Panc1 (cell line): Measurements from ENCODE around the gene LONP2. TPM values are rescaled to one million over a fixed set of nuclear protein-coding genes. Genes with fewer than 3 reads are reported as not detected.

ENCODE experiments used
- ATAC-seq: fragments of 200-7000 bp; cut with Tn5 transposase; 2 replicates; pipeline ENCODE4 v1.9.1; 2020; ENCODE audit warnings: mild to moderate bottlenecking, moderate library complexity
- BruUV-seq: library from RNA; stranded (reverse); fragments of 400-500 nt; replicated peaks from 2 replicates; lab custom pipeline; 2021; lab: Mats Ljungman, UMichigan
- CTCF ChIA-PET: fragments of 300-600 bp; sonication (Branson Sonifier 250); formaldehyde crosslinking; loops from one replicate; lab custom pipeline; 2022; ENCODE audit warnings: antibody characterized with exemption; lab: Charles Lee
- POLR2A ChIA-PET: fragments of 300-600 bp; sonication (Branson Sonifier 250); formaldehyde crosslinking; loops from one replicate; lab custom pipeline; 2022; ENCODE audit warnings: antibody characterized with exemption; lab: Charles Lee
- DNase-seq: peaks from one replicate; pipeline ENCODE4 v3.0.0-alpha.2; 2010; ENCODE audit warnings: low read depth, low spot score
- H3K27ac ChIP-seq: 2 replicates; pipeline ENCODE4 v1.5.1; 2011; ENCODE audit warnings: mild to moderate bottlenecking, low read length, inconsistent platforms
- H3K27me3 ChIP-seq: fragments of 200-500 bp; sonication (Bioruptor generic); 2 replicates; pipeline ENCODE4 v1.6.0; 2014; ENCODE audit warnings: low read length, inconsistent platforms; ENCODE audit not compliant: control insufficient read depth, insufficient read depth
- H3K36me3 ChIP-seq: fragments of 200-500 bp; sonication (Bioruptor generic); 2 replicates; pipeline ENCODE4 v1.5.1; 2014; ENCODE audit warnings: inconsistent platforms, mild to moderate bottlenecking, low read length, moderate library complexity; ENCODE audit not compliant: control insufficient read depth, insufficient read depth
- H3K4me1 ChIP-seq: 2 replicates; pipeline ENCODE4 v1.5.1; 2011; ENCODE audit warnings: inconsistent platforms, mild to moderate bottlenecking, low read length, moderate library complexity; ENCODE audit not compliant: control insufficient read depth, insufficient read depth
- H3K4me3 ChIP-seq, 2 experiments: 2 replicates each; pipeline ENCODE4 v1.5.1; 2011 to 2012; ENCODE audit warnings: low read depth in 2 of 2, low read length in 2 of 2, mild to moderate bottlenecking in 2 of 2, inconsistent platforms in 1 of 2, moderate library complexity in 1 of 2
- H3K9me3 ChIP-seq: fragments of 200-500 bp; sonication (Bioruptor generic); 2 replicates; pipeline ENCODE4 v1.5.1; 2014; ENCODE audit warnings: low read depth, mild to moderate bottlenecking, inconsistent platforms, low read length, moderate library complexity; ENCODE audit not compliant: control insufficient read depth, insufficient read depth
- CTCF ChIP-seq: fragments of 450-650 bp; IDR thresholded peaks from 2 replicates; pipeline ENCODE4 v1.5.1; 2017; ENCODE audit warnings: mild to moderate bottlenecking
- POLR2AphosphoS5 ChIP-seq: IDR thresholded peaks from 2 replicates; pipeline ENCODE4 v1.6.1; 2012; ENCODE audit warnings: mild to moderate bottlenecking, low read depth, low read length, moderate library complexity
- REST ChIP-seq, 2 experiments: IDR thresholded peaks; 2 replicates each; pipeline ENCODE4 v1.6.1; 2011 to 2012; ENCODE audit warnings: low read depth in 2 of 2, control low read depth in 1 of 2, low read length in 1 of 2, mild to moderate bottlenecking in 1 of 2, moderate library complexity in 1 of 2; ENCODE audit not compliant: insufficient read depth in 1 of 2
- SIN3A ChIP-seq: IDR thresholded peaks from 2 replicates; pipeline ENCODE4 v1.6.1; 2012; ENCODE audit warnings: low read depth, mild to moderate bottlenecking, low read length, moderate library complexity, borderline replicate concordance; ENCODE audit not compliant: insufficient read depth
- TCF7L2 ChIP-seq: IDR thresholded peaks from 2 replicates; pipeline ENCODE4 v1.6.1; 2011; ENCODE audit warnings: mild to moderate bottlenecking, low read depth, low read length, inconsistent platforms
- in situ Hi-C: cut with HindIII; loops from 2 replicates; pipeline ENCODE4 v1.10.0; 2016; ENCODE audit warnings: low sequenced_read_pairs, low pct_unique_long_range_greater_than_20kb
- intact Hi-C: fragments of 100-400 bp; cut with micrococcal nuclease; formaldehyde crosslinking; loops from one replicate; pipeline ENCODE4 v1.10.0; 2022; ENCODE audit not compliant: unreplicated experiment
- total RNA-seq: library from RNA; stranded (reverse); gene quantifications from one replicate; pipeline ENCODE4 v1.2.1, GENCODE V29; 2021; ENCODE audit not compliant: unreplicated experiment

Gene LONP2
- total RNA-seq, 1 experiment from 2014 or later: 22.9 TPM

- TF ChIP-seq CTCF: no peak
- TF ChIP-seq REST (IDR thresholded peaks at IDR 0.05; ENCODE audit: insufficient read depth in 1 of 2, low read depth in 2 of 2, low read length in 1 of 2): no peak
- no peak for TF ChIP-seq SIN3A
- no peak for TF ChIP-seq TCF7L2
- TF ChIP-seq POLR2AphosphoS5: no peak
- Histone ChIP-seq H3K36me3 (no peaks in the 10 kb centered on the region), H3K9me3 (no peaks in the 10 kb centered on the region), H3K4me3 (no peak overlapping the region), H3K27me3 (no peaks in the 10 kb centered on the region), H3K4me1 (no peaks in the 10 kb centered on the region), H3K27ac (no peak overlapping the region)
- POLR2A ChIA-PET: no interaction called here
- ATAC-seq (no peak), DNase-seq (no peak)
- in situ Hi-C loops (no loop called here), intact Hi-C loops (no loop called here)
- no TSS peak for BruUV-seq
- CTCF ChIA-PET: no interaction called here
Observed at GRCh38 chr16:48218473-48218872, 25.6 kb upstream of the LONP2 start.

GRCh38 chr16:48220891-48221290 lies 23.2 kb upstream of the LONP2 start:
- in situ Hi-C loops (no loop called here), intact Hi-C loops (no loop called here)
- no peak overlapping the region for H3K4me3 ChIP-seq
- H3K27ac ChIP-seq: no peak overlapping the region
- ChIA-PET CTCF (no interaction called here), POLR2A (no interaction called here)
- no TSS peak for BruUV-seq
- no peaks in the 10 kb centered on the region for H3K4me1 ChIP-seq
- H3K27me3 ChIP-seq: no peaks in the 10 kb centered on the region
- TF ChIP-seq TCF7L2: no peak
- no peak for TF ChIP-seq REST (IDR thresholded peaks at IDR 0.05; ENCODE audit: insufficient read depth in 1 of 2, low read depth in 2 of 2, low read length in 1 of 2)
- TF ChIP-seq CTCF: no peak
- no peak for TF ChIP-seq SIN3A
- no peak for TF ChIP-seq POLR2AphosphoS5
- no peak for DNase-seq
- H3K9me3 ChIP-seq: no peaks in the 10 kb centered on the region
- no peaks in the 10 kb centered on the region for H3K36me3 ChIP-seq
- ATAC-seq: no peak
